Peyer's patch (tissue), 4 donors: ENCODE results near the gene ADH1A.
"Not testable (repeated sequence)": the region's sequence is repeated elsewhere in the genome, so short reads cannot be mapped to it uniquely, and the experiment has no call there.

Experiments
- CTCF ChIP-seq, 6 experiments: fragments of 450-650 bp in 4 of 6; fragments of 200-600 bp in 2 of 6; sonication (generic) in 1 of 6; IDR thresholded peaks; one replicate each; pipeline ENCODE4 v1.5.1; 2017 to 2019; ENCODE audit warnings: antibody characterized with exemption in 6 of 6, mild to moderate bottlenecking in 3 of 6, moderate library complexity in 1 of 6
- POLR2A ChIP-seq, 2 donors: fragments of 450-650 bp; IDR thresholded peaks; one replicate each; pipeline ENCODE4 v1.5.1; 2017; ENCODE audit warnings: antibody characterized with exemption in 2 of 2, mild to moderate bottlenecking in 2 of 2, moderate library complexity in 2 of 2

- not testable (repeated sequence) for TF ChIP-seq CTCF, POLR2A (IDR thresholded peaks at IDR 0.05)
Measured at GRCh38 chr4:99227646-99228045, 63.1 kb downstream of the ADH1A start.
